Measurements from ENCODE around the gene PLXNB1. TPM values are rescaled to one million over a fixed set of nuclear protein-coding genes. Genes with fewer than 3 reads are reported as not detected.

Gene PLXNB1
- total and polyA plus RNA-seq, 2 of the 13 experiments (the other 11 are each of a cell fraction or from before 2014, with no cell fraction given), result 86.0 to 143 TPM

DNA sequence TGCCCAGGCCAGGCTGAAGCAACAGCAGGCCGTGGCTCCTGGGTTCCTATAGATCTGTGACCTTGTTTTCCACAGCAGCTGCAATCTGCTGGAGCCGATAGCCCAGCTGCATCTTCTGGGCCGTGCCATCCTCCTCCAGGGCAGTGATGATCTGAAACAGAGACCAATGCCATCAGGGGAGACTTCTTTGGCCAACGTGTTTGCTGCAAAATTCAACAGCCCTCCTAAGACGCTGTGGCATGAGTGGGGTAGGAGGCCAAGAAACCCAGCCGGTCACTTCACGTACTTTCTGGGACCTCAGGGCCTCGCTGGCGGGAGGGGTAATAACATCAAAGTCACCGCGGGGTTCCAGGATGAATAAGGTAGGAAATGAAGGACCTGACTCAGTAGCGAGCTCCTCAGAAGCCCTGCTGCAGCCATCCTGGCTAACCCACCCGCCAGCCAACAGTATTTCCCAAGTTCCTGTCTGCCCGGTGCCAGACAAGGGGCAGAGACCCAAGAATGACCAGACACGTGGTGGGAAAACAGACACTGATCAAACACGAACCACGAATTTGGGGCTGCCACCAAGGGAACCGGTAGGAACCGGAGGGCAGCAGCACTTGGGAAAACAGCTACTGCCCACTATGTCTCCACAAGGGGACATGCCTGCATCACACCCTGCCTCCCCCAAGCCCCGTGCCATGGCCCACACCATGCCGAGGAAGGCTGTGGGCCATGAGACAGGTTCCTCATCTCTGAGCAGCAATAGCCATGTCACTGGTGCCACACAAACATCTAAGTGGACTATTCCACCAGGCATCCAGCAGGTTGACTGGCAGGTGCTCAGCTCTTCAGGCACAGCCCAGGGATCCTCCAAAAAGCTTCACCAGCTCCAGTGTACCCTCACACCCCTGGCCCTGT lies 25.2 kb downstream of the PLXNB1 start:
- 93% methylated on average over 14 of the region's 21 CpGs for WGBS (ENCODE audit: low lambda C conversion rate)
- no peak overlapping the region for H3K4me2 ChIP-seq (ENCODE audit: low read depth, low read length)
- CTCF ChIA-PET (ENCODE audit: low intra/inter-chr PET ratio, low total read pairs), result no interaction called here
- intact Hi-C loops (cut with micrococcal nuclease; ENCODE audit: unreplicated experiment), result no loop called here
- in situ Hi-C loops (cut with HindIII; ENCODE audit: extremely low pct_ligation_motif_present, low pct_unique_long_range_greater_than_20kb), result loop anchor here (5.0 kb wide), 1 partner anchor 33 kb away; no protein-coding TSS in a partner anchor
- no peak overlapping the region for H3K4me3 ChIP-seq (replicated peaks in 1 of 3; ENCODE audit: insufficient read depth in 1 of 3, low read depth in 2 of 3, low read length in 3 of 3)
- H2AFZ ChIP-seq (ENCODE audit: low read length), result no peak overlapping the region
- ATAC-seq, result no peak
- peaks cover 5% of the 10 kb centered on the region; the same call in 1 of the 2 replicates for H4K20me1 ChIP-seq (ENCODE audit: insufficient read depth, low read length)
- TF ChIP-seq AGO2 (optimal IDR thresholded peaks at IDR 0.05; ENCODE audit: low read depth, low read length), result peak; percentile 17
- TF ChIP-seq, protein P1, sequence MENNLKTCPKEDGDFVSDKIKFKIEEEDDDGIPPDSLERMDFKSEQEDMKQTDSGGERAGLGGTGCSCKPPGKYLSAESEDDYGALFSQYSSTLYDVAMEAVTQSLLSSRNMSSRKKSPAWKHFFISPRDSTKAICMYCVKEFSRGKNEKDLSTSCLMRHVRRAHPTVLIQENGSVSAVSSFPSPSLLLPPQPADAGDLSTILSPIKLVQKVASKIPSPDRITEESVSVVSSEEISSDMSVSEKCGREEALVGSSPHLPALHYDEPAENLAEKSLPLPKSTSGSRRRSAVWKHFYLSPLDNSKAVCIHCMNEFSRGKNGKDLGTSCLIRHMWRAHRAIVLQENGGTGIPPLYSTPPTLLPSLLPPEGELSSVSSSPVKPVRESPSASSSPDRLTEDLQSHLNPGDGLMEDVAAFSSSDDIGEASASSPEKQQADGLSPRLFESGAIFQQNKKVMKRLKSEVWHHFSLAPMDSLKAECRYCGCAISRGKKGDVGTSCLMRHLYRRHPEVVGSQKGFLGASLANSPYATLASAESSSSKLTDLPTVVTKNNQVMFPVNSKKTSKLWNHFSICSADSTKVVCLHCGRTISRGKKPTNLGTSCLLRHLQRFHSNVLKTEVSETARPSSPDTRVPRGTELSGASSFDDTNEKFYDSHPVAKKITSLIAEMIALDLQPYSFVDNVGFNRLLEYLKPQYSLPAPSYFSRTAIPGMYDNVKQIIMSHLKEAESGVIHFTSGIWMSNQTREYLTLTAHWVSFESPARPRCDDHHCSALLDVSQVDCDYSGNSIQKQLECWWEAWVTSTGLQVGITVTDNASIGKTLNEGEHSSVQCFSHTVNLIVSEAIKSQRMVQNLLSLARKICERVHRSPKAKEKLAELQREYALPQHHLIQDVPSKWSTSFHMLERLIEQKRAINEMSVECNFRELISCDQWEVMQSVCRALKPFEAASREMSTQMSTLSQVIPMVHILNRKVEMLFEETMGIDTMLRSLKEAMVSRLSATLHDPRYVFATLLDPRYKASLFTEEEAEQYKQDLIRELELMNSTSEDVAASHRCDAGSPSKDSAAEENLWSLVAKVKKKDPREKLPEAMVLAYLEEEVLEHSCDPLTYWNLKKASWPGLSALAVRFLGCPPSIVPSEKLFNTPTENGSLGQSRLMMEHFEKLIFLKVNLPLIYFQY (CRISPR knock-in tag; IDR thresholded peaks at IDR 0.05; ENCODE audit: borderline replicate concordance), result no peak
- H3K79me2 ChIP-seq (ENCODE audit: insufficient read depth, low read length), result no peaks in the 10 kb centered on the region
- H3K9ac ChIP-seq (ENCODE audit: insufficient read depth, low read depth, low read length), result no peak overlapping the region
- H3K27ac ChIP-seq (ENCODE audit: extremely low read length, insufficient read depth, low read length), result no peak overlapping the region
- peaks cover 52 to 64% of the 10 kb centered on the region in 2 experiments; a peak in 4 of 5 replicates for H3K36me3 ChIP-seq (replicated peaks in 1 of 2; ENCODE audit: control insufficient read depth in 1 of 2, insufficient read depth in 2 of 2, low read length in 2 of 2)
- H3K27me3 ChIP-seq (ENCODE audit: control insufficient read depth in 1 of 2, insufficient read depth in 2 of 2, low read length in 2 of 2), result no peaks in the 10 kb centered on the region
- H3K9me3 ChIP-seq (ENCODE audit: low read length), result no peaks in the 10 kb centered on the region
- POLR2A ChIA-PET, result interaction anchor here (1.3 to 3.3 kb wide), 4 partner anchors 18 to 35 kb away, joined by 3 to 19 read pairs (median 10); partner anchors contain the start of genes CCDC51, PLXNB1 and TMA7
- no peak for DNase-seq (ENCODE audit: low spot score)
- no peak for FAIRE-seq
- no TSS peak for BruUV-seq (replicated peaks)
- H3K4me1 ChIP-seq (ENCODE audit: insufficient read depth, low read length), result no peaks in the 10 kb centered on the region

All from HepG2 (cell line).